HPDE6-E6E7 (cell line): ENCODE data around the gene KREMEN1.
"Not testable (repeated sequence)": the region's sequence is repeated elsewhere in the genome, so short reads cannot be mapped to it uniquely, and the experiment has no call there.

Experiments used
- DNase-seq: peaks from one replicate; pipeline ENCODE4 v3.0.0; 2011; ENCODE audit warnings: missing footprints; ENCODE audit errors: extremely low spot score

Gene KREMEN1

GRCh38 chr22:29078869-29079207, 6.0 kb downstream of the KREMEN1 start:
- no peak for DNase-seq

- no peak for DNase-seq
Observed at GRCh38 chr22:29079218-29079901, 6.5 kb downstream of the KREMEN1 start.

GRCh38 chr22:29080106-29080975, 7.5 kb downstream of the KREMEN1 start:
- no peak for DNase-seq

GRCh38 chr22:29081517-29082236, 8.8 kb downstream of the KREMEN1 start:
- no peak for DNase-seq

- no peak for DNase-seq
Observed at GRCh38 chr22:29082826-29083545, 10.2 kb downstream of the KREMEN1 start.

GRCh38 chr22:29083576-29083932, 10.7 kb downstream of the KREMEN1 start:
- DNase-seq = not testable (repeated sequence)

- DNase-seq = no peak
Observed at GRCh38 chr22:29083933-29084591, 11.2 kb downstream of the KREMEN1 start.

- no peak for DNase-seq
Observed at GRCh38 chr22:29087012-29087411, 14.2 kb downstream of the KREMEN1 start.

GRCh38 chr22:29088809-29089208, 16.0 kb downstream of the KREMEN1 start:
- DNase-seq = no peak

- no peak for DNase-seq
Observed at GRCh38 chr22:29089507-29089906, 16.7 kb downstream of the KREMEN1 start.

- no peak for DNase-seq
Observed at GRCh38 chr22:29090039-29090438, 17.2 kb downstream of the KREMEN1 start.

- DNase-seq = no peak
Observed at GRCh38 chr22:29092243-29092642, 19.4 kb downstream of the KREMEN1 start.

- no peak for DNase-seq
Observed at GRCh38 chr22:29093030-29093429, 20.2 kb downstream of the KREMEN1 start.

- no peak for DNase-seq
Observed at GRCh38 chr22:29093501-29094300, 20.9 kb downstream of the KREMEN1 start.

GRCh38 chr22:29095459-29095858, 22.6 kb downstream of the KREMEN1 start:
- DNase-seq = no peak

- no peak for DNase-seq
Observed at GRCh38 chr22:29096736-29097669, 24.2 kb downstream of the KREMEN1 start.

- no peak for DNase-seq
Observed at GRCh38 chr22:29098296-29098695, 25.5 kb downstream of the KREMEN1 start.

GRCh38 chr22:29102300-29102699, 29.5 kb downstream of the KREMEN1 start:
- no peak for DNase-seq

GRCh38 chr22:29103121-29103520, 30.3 kb downstream of the KREMEN1 start:
- no peak for DNase-seq
